Upper lobe of right lung (tissue), 1 donor: ENCODE measurements around the gene CDC123. TPM values are rescaled to one million over a fixed set of nuclear protein-coding genes. Genes with fewer than 3 reads are reported as not detected.
"Not testable (repeated sequence)": the region's sequence is repeated elsewhere in the genome, so short reads cannot be mapped to it uniquely, and the experiment has no call there.

ENCODE experiments used
- ATAC-seq: fragments of 200-7000 bp; cut with Tn5 transposase; one replicate; pipeline ENCODE4 v1.9.1; 2020; ENCODE audit warnings: mild to moderate bottlenecking, moderate library complexity
- DNase-seq: peaks from one replicate; pipeline ENCODE4 v3.0.0-alpha.2; 2020
- H3K27ac ChIP-seq: fragments of 200-600 bp; one replicate; pipeline ENCODE4 v1.8.0; 2022
- H3K27me3 ChIP-seq: fragments of 200-600 bp; one replicate; pipeline ENCODE4 v1.8.0; 2022; ENCODE audit warnings: mild to moderate bottlenecking
- H3K36me3 ChIP-seq: fragments of 200-600 bp; one replicate; pipeline ENCODE4 v1.8.0; 2022
- H3K4me1 ChIP-seq: fragments of 200-600 bp; one replicate; pipeline ENCODE4 v1.8.0; 2022
- H3K4me3 ChIP-seq: fragments of 200-600 bp; one replicate; pipeline ENCODE4 v1.8.0; 2022; ENCODE audit warnings: mild to moderate bottlenecking
- H3K9me3 ChIP-seq: fragments of 200-600 bp; one replicate; pipeline ENCODE4 v1.8.0; 2022
- CTCF ChIP-seq: fragments of 200-600 bp; IDR thresholded peaks from one replicate; pipeline ENCODE4 v1.8.0; 2022; ENCODE audit warnings: antibody characterized with exemption
- intact Hi-C: fragments of 100-400 bp; cut with DNase I; formaldehyde crosslinking; loops from one replicate; pipeline ENCODE4 v1.11.0; 2022
- total RNA-seq: library from RNA; stranded (reverse); fragmentation: NEBNext Ultra II Directional; extraction: Animal tissue kit (Norgen Biotek cat#: 25700); gene quantifications from one replicate; pipeline ENCODE4 v1.2.1, GENCODE V29; 2021
- donor health status: DM: no; HTN: yes; CAD: no; lungs with severe emphysema.

CDC123 gene
- total RNA-seq, 1 donor from 2014 or later = 44.3 TPM

GRCh38 chr10:12225444-12225843 lies 29.5 kb downstream of the CDC123 start:
- Histone ChIP-seq H3K27me3 (no peaks in the 10 kb centered on the region), H3K27ac (no peak overlapping the region), H3K4me1 (peaks cover 3% of the 10 kb centered on the region), H3K4me3 (no peak overlapping the region), H3K36me3 (peaks cover 46% of the 10 kb centered on the region), H3K9me3 (no peaks in the 10 kb centered on the region)
- TF ChIP-seq CTCF = no peak
- ATAC-seq (no peak), DNase-seq (no peak)
- intact Hi-C loops = no loop called here

GRCh38 chr10:12226438-12226837 lies 30.4 kb downstream of the CDC123 start:
- DNase-seq, H3K4me1 ChIP-seq, H3K4me3 ChIP-seq, H3K9me3 ChIP-seq, intact Hi-C loops, H3K27me3 ChIP-seq, H3K27ac ChIP-seq, ATAC-seq: not testable (repeated sequence)
- peaks cover 56% of the 10 kb centered on the region for H3K36me3 ChIP-seq

- Histone ChIP-seq H3K9me3 (no peaks in the 10 kb centered on the region), H3K27ac (no peak overlapping the region), H3K4me3 (no peak overlapping the region), H3K36me3 (peaks cover 62% of the 10 kb centered on the region), H3K4me1 (no peaks in the 10 kb centered on the region), H3K27me3 (no peaks in the 10 kb centered on the region)
- TF ChIP-seq CTCF = no peak
- intact Hi-C loops = no loop called here
- ATAC-seq = no peak
- DNase-seq = no peak
Observed at GRCh38 chr10:12228851-12229250, 32.9 kb downstream of the CDC123 start.

- intact Hi-C loops, DNase-seq, H3K9me3 ChIP-seq, ATAC-seq, H3K27ac ChIP-seq, H3K27me3 ChIP-seq, H3K4me3 ChIP-seq: not testable (repeated sequence)
- Histone ChIP-seq H3K36me3 (peaks cover 84% of the 10 kb centered on the region), H3K4me1 (peaks cover 10% of the 10 kb centered on the region)
Observed at GRCh38 chr10:12234687-12235086, 38.7 kb downstream of the CDC123 start.

GRCh38 chr10:12235116-12235694 lies 39.2 kb downstream of the CDC123 start:
- peaks cover 10% of the 10 kb centered on the region for H3K4me1 ChIP-seq
- no peak for ATAC-seq
- H3K4me3 ChIP-seq = no peak overlapping the region
- no peak overlapping the region for H3K27ac ChIP-seq
- no peaks in the 10 kb centered on the region for H3K27me3 ChIP-seq
- no peak for DNase-seq
- no peak for TF ChIP-seq CTCF
- peaks cover 78% of the 10 kb centered on the region for H3K36me3 ChIP-seq
- no peaks in the 10 kb centered on the region for H3K9me3 ChIP-seq
- intact Hi-C loops = no loop called here

- Histone ChIP-seq H3K27ac (no peak overlapping the region), H3K36me3 (peaks cover 73% of the 10 kb centered on the region), H3K4me3 (no peak overlapping the region), H3K27me3 (no peaks in the 10 kb centered on the region), H3K9me3 (no peaks in the 10 kb centered on the region), H3K4me1 (peaks cover 10% of the 10 kb centered on the region)
- intact Hi-C loops = no loop called here
- no peak for TF ChIP-seq CTCF
- peak; percentile 33 for ATAC-seq
- no peak for DNase-seq
Observed at GRCh38 chr10:12235796-12236195, 39.8 kb downstream of the CDC123 start.
